Activated T-helper 1 cell treated with Interleukin-2 at 50 U/mL for 16 hours (primary cell): ENCODE measurements around the gene MAB21L4.

Experiments used
- DNase-seq: peaks from one replicate; pipeline ENCODE4 v3.0.0-alpha.2; 2020; ENCODE audit warnings: low read depth

Gene MAB21L4

DNA sequence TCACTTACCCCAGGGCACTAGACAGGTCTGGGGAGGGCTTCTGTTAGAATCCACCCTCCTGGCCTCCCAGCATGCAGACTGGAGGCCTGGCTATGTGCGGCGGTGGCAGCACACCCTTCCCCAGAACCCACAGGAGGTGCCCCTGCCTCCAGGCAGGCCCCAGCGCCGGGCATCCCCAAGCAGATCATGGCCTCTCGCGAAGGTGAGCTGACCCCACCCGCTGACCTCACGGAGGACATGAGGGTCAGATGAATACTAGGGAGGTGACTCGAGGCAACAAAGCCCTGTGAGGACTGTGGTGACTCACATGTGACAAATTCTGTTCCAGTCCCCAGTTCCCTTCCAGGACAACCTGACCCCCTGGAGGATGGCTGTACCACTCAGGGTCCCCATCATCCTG, 1.9 kb downstream of the MAB21L4 start:
- no peak for DNase-seq

- DNase-seq: no peak
These were observed 2.6 kb downstream of the MAB21L4 start for GRCh38 chr2:240893363-240893844.

DNA sequence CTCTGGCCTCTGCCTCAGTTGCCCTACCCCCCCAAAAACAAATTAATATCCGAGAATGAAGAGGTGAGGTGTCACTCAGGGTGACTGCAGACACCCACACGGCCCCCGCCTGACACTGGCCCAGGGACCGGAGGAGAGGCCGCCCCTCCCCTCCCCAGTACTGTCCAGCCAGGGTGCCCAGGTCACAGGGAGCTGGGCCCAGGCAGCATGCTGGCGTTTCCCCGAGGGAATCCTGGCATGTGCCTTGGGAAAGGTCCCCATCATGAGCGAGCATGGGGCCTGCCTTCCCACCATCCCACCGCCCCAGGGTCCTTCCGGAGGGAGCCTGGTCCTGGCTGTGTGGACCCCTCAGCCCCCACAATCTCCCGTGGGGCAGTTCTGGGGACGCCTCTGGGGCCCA, 3.0 kb downstream of the MAB21L4 start:
- DNase-seq: no peak

DNA sequence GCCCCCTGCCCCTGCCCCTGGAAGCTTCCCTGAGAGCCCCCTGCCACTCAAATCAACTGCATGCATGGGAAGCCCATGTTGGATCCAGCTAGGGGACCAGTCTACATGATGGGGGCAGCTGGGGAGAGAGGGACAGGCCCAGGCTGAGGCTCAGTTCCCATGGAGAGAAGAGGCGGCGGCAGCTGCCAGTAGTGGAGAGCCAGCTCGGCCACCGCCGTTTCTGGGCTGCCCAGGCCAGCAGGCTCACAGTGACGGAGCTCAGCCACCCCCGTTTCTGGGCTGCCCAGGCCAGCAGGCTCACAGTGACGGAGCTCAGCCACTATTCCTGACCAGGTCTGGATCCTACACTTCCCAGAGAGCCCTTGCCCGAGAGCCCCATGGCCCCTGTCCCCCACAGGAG, 3.6 kb downstream of the MAB21L4 start:
- DNase-seq: no peak

- no peak for DNase-seq
These were observed 4.2 kb downstream of the MAB21L4 start for GRCh38 chr2:240891492-240892340.

DNA sequence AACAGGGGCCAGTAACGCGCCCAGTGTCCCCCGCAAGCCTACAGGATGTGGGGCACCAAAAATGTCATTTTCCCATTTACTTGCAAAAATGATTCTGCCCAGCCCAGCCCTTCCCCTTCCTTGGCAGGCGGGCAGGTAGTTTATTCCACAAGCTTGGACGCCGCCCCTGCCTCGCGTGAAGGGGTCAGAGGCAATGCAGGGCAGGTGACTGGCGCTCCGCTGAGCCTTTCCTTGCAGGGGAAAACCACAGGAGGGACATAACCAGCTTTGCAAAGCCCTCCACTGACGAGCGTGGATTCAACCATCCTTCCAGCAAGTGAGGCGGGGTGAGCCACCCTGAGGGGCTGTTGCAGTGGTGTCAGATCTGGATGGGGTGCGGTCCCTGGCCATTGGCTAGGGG, 5.3 kb downstream of the MAB21L4 start:
- DNase-seq: no peak

GRCh38 chr2:240889601-240890560, 6.1 kb downstream of the MAB21L4 start:
- DNase-seq: no peak

DNA sequence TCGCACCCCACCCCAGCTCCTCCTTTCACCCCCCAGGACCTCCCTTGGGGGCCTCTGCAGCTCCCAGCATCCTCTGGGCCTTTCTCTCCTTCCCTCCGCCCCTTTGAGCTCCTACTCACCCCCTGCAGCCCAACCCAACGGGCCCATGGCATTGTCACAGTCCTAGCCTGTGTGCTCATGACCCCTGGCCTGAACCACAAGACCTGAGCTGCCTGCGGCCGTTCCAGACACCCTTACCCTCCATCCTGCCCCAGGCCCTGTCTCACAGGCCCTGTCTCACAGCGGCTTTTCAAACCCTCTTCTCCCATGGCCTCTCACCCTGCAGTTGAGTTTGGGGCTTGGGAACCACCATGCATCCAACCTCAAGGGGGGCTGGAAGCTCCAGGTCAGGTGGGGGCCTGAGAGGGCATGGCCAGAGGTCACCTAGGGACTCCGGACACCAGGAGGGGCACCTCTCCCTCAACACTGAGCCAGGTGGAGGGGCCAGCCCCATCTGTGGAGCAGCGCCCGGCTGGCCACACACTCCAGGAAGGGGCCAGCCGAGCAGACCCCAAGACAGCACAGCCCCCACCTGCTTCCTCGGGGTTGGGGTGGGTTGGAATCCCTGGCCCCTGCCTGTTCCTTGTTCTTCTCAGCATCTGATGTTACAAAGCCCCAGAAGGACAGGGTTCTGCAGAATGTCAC, 6.9 kb downstream of the MAB21L4 start:
- no peak for DNase-seq

DNA sequence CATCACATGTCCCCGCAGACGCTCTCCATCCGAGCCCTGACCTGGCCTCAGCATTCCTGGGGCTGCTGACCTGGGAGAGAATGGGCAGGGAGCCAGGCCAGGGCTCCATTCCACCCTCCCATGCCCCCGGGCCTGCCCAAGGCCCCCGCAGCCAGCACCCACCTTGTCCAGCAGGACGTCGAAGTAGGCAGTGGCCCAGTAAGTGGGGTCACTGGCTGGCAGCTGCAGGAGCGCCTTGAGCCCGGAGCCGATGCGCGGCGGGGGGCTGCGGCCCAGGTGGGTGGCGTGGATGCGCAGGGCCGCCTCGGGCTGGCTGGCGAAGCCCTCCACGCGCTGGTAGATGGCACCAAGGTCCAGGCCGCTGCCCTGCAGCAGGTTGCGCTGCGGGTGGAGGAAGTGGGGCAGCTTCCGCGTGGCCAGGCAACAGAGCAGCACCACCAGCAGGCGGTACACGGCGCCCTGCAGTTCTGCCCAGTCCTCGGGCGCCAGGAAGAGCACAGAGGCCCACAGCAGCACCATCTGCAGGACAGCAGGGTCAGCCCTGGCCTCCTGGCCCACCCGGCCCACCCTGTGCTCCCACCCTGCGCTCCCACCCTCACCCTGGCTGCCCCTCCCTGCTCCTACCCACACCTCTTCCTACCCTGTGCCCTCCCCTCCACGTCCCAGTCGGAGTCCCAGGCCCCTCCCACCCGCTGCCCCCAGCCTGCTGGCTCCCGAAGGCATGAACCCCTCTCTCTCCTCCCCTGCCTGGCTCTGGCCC, 7.6 kb downstream of the MAB21L4 start:
- DNase-seq: no peak

DNA sequence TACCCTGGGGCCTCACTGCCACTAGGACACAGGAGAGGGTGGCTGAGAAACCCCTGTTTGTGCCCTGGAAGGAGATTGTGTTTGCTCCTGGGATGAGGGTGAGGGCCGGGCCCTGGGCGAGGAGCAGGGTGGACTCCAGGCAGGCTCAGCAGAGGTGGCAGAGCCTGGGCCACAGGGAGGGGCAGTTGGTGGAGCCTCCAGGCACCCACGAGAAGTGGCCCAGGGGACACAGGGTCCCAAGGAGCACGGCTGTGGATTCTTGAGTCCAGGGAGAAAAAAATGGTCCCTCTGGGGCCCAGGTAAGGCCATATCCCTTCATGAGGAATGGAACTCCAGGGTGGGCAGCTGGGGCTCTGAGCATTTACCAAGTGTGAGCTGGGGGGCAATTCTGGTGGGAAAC, 8.3 kb downstream of the MAB21L4 start:
- DNase-seq: no peak

DNA sequence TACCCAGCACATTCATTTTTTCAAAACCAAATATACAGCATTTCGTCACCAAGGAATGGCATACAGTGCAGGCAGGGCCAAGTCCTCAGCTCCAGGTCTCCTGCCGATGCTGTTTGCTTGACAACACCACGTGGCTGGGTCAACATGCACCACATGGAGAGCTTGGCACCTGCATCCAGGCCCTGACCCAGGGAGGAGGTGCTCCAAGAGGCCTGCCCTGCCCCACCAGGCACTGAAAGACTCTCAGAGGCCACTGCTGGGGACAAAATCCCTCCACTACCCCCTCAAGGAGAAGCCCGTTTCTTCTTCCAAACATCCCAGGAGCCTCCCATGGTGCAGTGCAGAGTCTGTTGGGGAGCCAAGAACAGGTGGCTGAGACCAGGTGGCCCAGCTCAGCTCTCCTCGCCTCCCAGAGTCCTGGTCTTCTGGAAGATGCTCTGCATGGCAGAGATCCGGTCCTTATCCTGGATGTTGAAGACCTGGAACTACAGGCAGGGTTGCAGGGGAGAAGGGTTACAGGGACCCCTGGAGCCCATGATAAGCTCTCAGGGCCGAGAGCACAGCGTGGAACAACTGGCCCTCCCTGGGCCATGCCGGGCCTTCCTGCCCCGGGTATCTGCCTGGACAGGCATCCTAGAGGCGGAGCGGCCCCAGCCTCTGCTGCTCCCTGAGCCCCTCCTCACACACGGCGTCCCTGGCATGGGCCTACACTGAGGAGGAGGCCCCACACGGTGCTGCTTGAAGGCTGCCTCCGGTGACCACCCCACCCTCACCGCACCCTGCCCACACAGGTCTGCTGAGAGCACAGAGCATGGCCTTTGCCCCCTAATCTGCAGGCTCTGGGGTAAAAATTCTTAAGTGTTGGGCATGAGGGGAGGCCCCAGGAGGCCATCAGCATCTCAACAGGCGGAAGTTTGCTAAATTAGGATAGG, 9.0 kb downstream of the MAB21L4 start:
- no peak for DNase-seq

DNA sequence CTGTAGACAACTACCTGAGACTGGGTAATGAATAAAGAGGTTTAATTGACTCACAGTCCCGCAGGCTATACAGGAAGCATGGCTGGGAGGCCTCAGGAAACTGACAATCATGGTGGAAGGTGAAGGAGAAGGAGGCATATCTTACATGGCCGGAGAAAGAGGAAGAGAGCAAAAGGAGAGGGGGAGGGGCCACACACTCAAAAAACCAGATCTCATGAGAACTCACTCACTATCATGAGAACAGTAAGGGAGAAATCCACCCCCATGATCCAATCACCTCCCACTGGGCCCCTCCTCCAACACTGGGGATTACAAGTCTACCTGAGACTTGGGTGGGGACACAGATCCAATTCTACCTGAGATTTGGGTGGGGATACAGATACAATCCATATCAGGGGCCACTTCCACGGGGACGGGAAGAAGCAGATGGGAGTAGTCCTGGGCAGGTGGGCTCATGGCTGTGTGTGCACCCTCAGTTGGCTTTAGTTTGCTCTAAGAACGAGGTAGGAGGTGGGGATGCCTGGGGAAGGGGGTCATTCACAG, 9.9 kb downstream of the MAB21L4 start:
- no peak for DNase-seq

GRCh38 chr2:240885566-240885965, 10.4 kb downstream of the MAB21L4 start:
- DNase-seq: no peak

- no peak for DNase-seq
These were observed 11.2 kb downstream of the MAB21L4 start for GRCh38 chr2:240884745-240885144.

DNA sequence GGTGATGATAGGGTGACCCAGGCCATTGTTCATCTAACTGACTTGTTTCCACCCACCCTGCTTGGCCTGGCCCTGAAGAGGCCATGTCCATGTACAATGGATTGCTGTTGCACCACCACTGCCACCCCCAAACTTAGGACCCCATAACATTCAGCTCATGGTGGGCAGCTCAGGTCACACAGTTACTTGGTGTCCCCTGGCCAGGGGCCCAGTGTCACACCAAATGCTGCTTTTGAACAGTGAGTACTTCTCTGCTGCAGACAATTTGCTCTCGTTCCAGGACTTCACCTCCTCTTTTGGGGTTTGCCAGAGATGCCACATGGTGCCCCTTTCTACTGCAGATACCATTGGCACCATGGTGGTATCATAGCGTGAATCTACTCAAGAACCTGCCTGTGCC, 11.7 kb downstream of the MAB21L4 start:
- no peak for DNase-seq

- DNase-seq: no peak
These were observed 14.0 kb downstream of the MAB21L4 start for GRCh38 chr2:240881913-240882312.

- DNase-seq: no peak
These were observed 16.9 kb downstream of the MAB21L4 start for GRCh38 chr2:240879105-240879504.

DNA sequence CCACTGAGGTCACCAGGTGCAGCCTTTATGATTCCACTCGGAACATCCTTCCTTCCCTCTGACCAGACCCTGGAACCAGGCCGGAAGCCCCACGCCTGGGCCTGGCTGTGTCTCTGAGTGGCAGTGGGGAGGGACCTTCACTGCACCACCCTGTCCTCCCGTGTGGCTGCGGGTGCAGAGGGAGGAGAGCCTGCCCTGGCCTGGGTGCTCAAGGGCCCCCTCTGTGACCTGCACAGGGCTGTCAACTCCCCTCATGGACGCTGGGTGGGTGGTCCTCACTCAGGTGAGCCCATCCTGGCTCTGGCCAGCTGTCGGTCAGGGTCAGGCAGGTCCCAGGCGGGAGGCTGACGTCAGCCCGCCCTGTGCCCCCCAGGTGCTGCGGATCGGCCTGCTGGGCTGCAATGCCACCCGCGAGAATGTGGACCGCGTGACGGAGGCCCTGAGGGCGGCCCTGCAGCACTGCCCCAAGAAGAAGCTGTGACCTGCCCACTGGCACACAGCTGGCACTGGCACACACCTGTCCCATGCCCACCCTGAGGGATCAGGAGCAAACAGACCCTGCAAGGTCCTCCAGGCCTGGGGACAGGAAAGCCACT, 17.5 kb downstream of the MAB21L4 start:
- DNase-seq: no peak

DNA sequence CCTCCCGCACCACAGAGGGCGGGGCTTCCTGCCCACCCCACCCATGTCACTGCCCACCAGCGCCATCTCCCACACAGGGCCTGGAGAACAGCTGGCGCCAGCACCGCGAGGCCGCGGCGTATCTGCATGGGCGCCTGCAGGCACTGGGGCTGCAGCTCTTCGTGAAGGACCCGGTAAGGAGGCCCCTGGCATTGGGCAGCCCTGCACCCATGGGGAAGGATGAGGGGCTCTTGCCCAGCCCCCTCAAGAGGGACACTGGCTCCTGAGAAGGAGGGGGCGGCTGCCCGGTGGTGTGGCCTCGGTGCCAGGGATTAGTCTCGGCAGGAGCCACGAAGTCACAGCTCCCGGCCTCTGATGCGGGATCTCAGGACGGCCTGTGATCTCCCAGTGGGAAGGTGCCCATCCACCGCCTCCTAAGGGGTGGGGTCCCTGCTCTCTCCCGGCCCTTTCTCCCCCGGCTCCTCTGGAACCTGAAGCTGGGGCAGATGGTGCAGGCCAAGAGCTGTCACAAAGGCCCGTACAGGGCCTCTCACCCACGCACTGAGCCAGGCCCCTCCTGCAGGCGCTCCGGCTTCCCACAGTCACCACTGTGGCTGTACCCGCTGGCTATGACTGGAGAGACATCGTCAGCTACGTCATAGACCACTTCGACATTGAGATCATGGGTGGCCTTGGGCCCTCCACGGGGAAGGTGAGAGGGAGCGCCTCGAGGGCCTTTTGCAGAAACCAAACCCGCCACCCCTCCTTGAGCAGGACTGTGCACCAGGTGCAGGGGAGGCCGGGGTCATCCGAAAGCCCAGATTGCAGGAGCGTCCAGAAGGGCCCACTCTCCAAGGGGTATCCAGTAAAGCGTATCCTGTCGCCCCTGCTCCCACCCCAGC, 18.3 kb downstream of the MAB21L4 start:
- no peak for DNase-seq
